Measurements from ENCODE around the gene VPS37B. TPM values are rescaled to one million over a fixed set of nuclear protein-coding genes. Genes with fewer than 3 reads are reported as not detected.

VPS37B gene
- total RNA-seq, 4 donors from 2014 or later: 49.5 to 92.8 (median 58.4) TPM

DNA sequence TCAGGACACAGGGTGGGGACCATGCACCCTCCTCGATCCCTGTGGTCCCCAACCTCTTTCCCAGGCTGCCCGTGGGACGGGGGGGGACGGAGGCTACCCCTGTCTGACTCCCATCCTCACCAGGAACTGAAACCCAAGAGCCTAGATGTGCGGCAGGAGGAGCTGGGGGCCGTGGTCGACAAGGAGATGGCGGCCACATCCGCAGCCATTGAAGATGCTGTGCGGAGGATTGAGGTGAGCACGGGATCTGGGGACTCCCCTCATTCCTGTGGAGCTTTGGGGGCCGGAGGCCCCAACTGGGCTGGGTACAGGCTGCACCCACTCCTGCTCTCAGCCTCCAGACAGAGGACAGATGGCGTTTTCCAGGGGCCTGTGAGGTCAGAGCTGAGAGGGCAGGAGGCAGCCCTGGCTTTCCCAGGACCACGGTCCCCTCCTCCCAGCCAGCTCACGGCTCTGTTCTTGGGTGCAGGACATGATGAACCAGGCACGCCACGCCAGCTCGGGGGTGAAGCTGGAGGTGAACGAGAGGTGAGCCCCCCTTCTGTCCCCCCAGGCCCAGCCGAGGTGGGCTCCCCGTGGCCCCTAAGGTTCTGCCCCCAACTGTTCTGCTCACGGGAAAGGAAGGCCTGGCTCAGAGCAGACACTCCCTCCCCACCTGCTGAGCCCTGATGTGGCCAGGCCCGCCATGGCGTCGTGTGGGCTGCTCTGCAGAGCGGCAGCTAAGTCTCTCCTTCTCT is 36.5 kb downstream of the VPS37B start:
- H3K27ac ChIP-seq: peak overlapping the region in 1 of 4 donors; percentile 66
- H3K27me3 ChIP-seq: no peaks in the 10 kb centered on the region
- TF ChIP-seq, protein P1, sequence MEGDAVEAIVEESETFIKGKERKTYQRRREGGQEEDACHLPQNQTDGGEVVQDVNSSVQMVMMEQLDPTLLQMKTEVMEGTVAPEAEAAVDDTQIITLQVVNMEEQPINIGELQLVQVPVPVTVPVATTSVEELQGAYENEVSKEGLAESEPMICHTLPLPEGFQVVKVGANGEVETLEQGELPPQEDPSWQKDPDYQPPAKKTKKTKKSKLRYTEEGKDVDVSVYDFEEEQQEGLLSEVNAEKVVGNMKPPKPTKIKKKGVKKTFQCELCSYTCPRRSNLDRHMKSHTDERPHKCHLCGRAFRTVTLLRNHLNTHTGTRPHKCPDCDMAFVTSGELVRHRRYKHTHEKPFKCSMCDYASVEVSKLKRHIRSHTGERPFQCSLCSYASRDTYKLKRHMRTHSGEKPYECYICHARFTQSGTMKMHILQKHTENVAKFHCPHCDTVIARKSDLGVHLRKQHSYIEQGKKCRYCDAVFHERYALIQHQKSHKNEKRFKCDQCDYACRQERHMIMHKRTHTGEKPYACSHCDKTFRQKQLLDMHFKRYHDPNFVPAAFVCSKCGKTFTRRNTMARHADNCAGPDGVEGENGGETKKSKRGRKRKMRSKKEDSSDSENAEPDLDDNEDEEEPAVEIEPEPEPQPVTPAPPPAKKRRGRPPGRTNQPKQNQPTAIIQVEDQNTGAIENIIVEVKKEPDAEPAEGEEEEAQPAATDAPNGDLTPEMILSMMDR (IDR thresholded peaks at IDR 0.05): no peak
- TF ChIP-seq POLR2A (IDR thresholded peaks at IDR 0.05): no peak
- H3K4me1 ChIP-seq: peaks cover 0 to 33% (median 6%) of the 10 kb centered on the region in 4 donors
- no peak overlapping the region for H3K4me3 ChIP-seq
- H3K36me3 ChIP-seq: peaks cover 0 to 56% (median 0%) of the 10 kb centered on the region in 3 donors
- no peaks in the 10 kb centered on the region for H3K9me3 ChIP-seq
- DNase-seq: no peak

DNA sequence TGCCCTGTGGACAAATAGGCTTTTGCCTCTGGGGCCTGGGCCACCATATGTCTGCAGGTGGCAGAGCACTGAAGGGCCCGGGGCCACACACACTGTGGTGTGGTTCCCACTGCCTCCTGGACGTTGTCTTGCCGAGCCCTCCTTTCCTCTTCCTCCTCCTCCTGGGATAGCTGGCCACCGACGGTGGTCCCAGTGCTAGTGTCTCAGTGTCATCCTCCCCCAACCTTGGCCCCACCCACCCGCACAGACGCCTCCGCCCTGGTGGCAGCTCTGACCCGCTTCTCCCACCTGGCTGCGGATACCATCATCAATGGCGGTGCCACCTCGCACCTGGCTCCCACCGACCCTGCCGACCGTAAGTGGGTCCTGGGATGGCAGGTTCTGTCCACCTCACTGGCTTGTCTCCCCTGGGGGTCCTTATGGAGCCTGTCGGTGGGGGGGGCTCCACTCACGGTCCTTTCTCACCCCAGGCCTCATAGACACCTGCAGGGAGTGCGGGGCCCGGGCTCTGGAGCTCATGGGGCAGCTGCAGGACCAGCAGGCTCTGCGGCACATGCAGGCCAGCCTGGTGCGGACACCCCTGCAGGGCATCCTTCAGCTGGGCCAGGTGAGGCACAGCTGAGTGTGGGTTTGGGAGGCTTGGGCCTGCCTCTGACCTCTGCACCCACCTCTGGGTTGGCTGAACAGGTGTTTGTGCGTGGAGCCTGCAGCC is 37.2 kb downstream of the VPS37B start:
- Histone ChIP-seq H3K27me3 (no peaks in the 10 kb centered on the region), H3K9me3 (no peaks in the 10 kb centered on the region), H3K4me3 (no peak overlapping the region), H3K4me1 (peaks cover 0 to 32% (median 6%) of the 10 kb centered on the region in 4 donors), H3K36me3 (peaks cover 0 to 55% (median 0%) of the 10 kb centered on the region in 3 donors), H3K27ac (no peak overlapping the region)
- DNase-seq: no peak
- TF ChIP-seq, protein P1 (IDR thresholded peaks at IDR 0.05): no peak
- TF ChIP-seq POLR2A (IDR thresholded peaks at IDR 0.05): no peak

DNA sequence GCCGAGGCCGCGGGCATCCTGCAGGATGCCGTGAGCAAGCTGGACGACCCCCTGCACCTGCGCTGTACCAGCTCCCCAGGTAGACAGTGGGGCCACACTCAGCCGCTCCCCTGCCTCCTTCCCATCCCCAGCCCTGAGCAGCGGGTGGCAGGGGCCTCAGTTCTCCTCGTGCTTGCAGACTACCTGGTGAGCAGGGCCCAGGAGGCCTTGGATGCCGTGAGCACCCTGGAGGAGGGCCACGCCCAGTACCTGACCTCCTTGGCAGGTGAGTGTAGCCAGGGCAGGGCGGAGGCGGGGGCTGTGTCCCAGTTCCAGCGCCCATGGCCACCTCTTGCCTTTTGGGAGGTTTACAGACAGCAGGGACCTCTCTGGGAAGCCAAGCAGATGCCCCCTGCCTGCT is 37.8 kb downstream of the VPS37B start:
- Histone ChIP-seq H3K27me3 (no peaks in the 10 kb centered on the region), H3K27ac (no peak overlapping the region), H3K4me1 (peaks cover 0 to 26% (median 2%) of the 10 kb centered on the region in 4 donors), H3K4me3 (no peak overlapping the region), H3K9me3 (no peaks in the 10 kb centered on the region), H3K36me3 (peaks cover 0 to 55% (median 0%) of the 10 kb centered on the region in 3 donors)
- DNase-seq: no peak
- no peak for TF ChIP-seq POLR2A (IDR thresholded peaks at IDR 0.05)
- TF ChIP-seq, protein P1 (IDR thresholded peaks at IDR 0.05): no peak

DNA sequence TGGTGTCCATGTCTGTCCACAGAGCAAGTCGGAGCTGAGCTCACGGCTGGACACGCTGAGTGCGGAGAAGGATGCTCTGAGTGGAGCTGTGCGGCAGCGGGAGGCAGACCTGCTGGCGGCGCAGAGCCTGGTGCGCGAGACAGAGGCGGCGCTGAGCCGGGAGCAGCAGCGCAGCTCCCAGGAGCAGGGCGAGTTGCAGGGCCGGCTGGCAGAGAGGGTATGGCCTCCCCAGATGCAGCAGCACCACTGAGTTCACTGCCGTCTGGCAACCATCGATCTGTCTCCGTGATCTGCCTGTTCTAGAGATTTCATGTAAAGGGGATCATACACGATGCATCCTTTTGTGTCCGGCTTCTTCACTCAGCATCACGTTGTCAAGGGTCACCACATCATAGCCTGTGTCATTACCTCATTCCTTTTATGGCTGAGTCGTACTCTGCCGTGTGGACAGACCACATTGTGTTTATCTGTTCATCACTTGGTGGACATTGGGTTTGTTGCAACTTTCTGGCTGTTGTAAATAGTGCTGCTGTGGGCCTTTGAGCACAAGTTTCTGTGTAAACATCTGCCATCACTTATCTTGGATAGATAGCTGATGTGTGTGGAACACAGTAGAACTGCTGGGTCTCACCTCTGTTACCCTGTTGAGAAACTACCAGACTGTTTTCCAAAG is 38.8 kb downstream of the VPS37B start:
- Histone ChIP-seq H3K27me3 (no peaks in the 10 kb centered on the region), H3K27ac (no peak overlapping the region), H3K9me3 (no peaks in the 10 kb centered on the region), H3K4me1 (peaks cover 0 to 19% (median 0%) of the 10 kb centered on the region in 4 donors), H3K4me3 (no peak overlapping the region), H3K36me3 (peaks cover 0 to 59% (median 0%) of the 10 kb centered on the region in 3 donors)
- no peak for DNase-seq
- TF ChIP-seq POLR2A (IDR thresholded peaks at IDR 0.05): no peak
- TF ChIP-seq, protein P1 (IDR thresholded peaks at IDR 0.05): no peak

DNA sequence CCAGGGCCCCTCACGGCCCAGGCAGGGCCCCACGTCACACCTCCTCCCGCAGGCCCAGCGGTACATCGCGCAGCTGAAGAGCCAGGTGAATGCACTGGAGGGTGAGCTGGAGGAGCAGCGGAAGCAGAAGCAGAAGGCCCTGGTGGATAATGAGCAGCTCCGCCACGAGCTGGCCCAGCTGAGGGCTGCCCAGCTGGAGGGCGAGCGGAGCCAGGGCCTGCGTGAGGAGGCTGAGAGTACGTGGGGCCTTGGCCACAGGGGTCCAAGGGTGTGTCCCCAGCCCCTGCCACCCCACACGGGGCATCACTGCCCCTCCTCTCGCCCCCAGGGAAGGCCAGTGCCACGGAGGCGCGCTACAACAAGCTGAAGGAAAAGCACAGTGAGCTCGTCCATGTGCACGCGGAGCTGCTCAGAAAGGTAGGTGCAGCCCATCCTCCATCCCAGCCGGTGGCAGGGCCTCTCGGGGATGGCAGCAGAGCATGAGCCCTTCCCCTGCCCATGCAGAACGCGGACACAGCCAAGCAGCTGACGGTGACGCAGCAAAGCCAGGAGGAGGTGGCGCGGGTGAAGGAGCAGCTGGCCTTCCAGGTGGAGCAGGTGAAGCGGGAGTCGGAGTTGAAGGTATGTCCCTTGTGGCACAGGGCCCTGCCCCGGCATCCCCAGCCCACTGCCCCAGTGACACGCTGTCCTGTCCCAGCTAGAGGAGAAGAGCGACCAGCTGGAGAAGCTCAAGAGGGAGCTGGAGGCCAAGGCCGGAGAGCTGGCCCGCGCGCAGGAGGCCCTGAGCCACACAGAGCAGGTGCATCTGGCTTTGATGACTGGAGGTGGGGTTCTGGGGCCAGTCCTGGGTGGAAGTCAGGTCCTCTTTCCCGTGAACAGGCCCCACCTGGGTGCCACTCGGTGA is 39.7 kb downstream of the VPS37B start:
- Histone ChIP-seq H3K9me3 (no peaks in the 10 kb centered on the region), H3K27me3 (no peaks in the 10 kb centered on the region), H3K36me3 (peaks cover 0 to 64% (median 0%) of the 10 kb centered on the region in 3 donors), H3K4me3 (no peak overlapping the region), H3K27ac (no peak overlapping the region), H3K4me1 (peaks cover 0 to 10% (median 0%) of the 10 kb centered on the region in 4 donors)
- DNase-seq: no peak
- no peak for TF ChIP-seq POLR2A (IDR thresholded peaks at IDR 0.05)
- TF ChIP-seq, protein P1 (IDR thresholded peaks at IDR 0.05): no peak
